NCI-H2171 (cell line): ENCODE results near the gene HTRA1.

Experiments
- DNase-seq: peaks from one replicate; lab custom pipeline; 2025; lab: John Stamatoyannopoulos, UW

Gene HTRA1

DNA sequence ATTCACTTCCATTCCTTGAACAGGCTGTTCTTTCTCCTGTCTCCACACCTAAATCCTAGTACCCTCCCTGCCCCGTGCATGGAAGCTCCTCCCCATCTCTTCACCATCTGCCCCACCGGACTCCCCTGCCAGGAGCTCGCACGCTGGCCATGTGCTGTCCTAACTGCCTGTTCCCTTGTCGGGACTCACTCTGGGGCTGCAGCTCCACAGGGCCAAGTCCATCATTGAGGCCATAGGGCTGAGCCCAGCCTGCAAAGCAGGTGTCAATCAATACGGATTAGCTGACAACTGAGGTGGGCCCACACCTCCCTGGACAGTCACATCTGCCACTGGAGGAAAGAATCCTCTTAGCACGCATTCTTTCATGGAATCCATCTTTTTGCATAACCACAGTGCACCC is 57.8 kb downstream of the HTRA1 start:
- no peak for DNase-seq

DNA sequence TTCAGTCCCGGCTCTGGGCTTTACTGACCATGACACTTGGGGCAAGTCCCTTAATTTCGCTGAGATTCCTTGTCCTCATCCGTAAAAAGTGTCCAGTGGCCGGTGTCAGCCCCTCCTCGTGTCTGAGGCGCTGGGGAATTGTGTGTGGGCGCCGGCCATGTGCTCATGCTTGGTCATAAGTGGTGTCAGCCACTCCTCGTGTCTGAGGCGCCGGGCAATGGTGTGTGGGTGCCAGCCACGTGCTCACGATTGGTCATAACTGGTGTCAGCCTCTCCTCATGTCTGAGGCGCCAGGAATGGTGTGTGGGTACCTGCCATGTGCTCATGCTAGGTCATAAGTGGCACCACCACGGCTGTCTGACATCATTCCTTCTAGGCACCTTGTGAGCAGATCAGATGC is 58.5 kb downstream of the HTRA1 start:
- no peak for DNase-seq

DNA sequence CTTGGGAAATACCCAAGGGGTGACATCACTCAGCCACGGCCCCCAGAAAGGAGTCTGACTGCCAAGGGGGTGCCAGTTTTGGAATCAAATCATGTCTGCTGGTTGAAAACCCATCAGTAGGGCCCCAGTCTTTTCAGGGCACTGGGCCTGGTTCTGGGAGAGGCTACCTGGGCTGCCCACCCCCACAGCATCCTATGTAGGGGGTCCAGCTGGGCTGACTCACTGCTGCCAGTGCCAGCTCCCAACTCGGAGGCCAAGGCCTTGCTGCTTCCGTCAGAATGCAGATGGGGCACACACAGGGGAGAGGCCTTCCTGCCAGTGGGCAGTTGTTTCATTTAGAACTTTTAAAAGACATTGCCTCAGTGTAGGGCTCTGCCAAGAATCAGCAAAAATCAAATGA is 59.7 kb downstream of the HTRA1 start:
- no peak for DNase-seq

DNA sequence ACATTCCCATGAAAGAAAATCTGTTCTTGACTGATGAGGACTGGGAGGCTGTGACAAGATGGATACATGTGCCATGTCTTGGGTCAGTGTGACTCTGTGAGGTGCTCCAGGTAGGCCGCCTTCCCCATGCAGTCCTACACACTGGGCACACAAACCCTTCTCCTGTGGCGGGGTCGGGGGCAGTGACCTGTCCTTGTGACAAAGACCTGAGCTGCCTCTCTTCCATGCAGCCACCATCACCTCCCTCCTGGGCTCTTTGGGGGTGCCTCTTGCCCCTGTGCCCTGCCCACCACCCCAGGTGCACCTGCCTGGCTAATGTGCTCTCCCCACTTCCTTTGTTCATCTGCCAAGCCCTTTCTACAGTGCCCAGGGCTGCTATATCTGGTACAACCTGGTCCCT is 63.5 kb downstream of the HTRA1 start:
- no peak for DNase-seq

DNA sequence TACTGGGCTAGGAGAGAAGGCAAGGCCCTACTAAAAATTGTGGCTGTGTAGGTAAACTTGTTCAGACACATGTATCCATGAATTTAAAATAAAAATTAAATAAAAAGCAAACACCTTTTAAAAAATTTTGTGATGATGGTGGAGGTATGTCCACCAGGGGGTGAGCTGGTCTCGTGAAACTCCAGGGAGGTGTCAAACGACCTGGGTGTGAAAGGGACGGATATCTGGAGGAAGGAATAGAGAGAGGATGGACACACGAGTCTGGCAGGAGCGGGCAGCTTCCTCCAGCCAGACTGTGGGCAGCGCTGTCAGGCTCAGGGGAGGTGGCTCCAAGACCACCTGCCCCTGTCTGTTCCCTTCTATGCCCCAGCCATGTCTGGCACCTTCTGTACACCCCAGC is 64.4 kb downstream of the HTRA1 start:
- DNase-seq: no peak

DNA sequence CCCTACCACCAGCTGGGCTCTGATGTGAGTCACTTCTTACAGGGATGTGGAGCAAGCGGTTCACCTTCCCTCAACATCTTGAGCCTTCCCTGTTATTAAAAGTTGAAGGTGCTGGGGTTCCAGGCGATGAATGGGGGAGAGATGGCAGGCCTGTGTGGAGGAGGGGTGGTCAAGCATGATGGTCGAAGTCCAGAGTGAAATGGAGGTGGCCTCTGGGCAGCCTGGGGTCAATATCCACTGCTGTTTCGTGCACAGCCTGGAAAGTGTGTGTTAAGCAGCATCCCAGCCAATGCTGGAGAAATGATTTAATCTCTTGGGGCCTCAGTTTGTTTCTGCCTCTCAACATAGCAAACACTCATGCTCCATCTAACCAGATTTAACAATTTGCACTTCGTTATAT is 65.5 kb downstream of the HTRA1 start:
- DNase-seq: no peak

DNA sequence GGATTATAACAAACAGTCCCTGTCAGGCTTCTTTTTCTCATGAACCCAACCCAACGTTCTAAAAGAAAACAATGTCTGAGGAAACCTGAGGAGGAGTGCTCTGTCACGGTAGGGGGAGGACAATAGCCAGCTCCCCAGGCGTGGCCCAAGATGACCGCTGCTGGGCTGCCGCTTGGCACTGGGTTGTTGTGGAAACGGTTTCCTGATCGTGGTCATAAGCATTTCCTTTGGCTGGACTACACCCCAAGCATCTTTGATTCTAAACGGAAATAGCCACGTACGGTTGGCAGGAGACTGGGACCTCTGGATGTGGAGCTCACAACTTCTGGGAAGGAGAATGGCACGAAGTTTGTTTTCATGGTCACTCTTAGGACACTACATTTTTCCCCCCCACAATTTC is 68.8 kb downstream of the HTRA1 start:
- no peak for DNase-seq

DNA sequence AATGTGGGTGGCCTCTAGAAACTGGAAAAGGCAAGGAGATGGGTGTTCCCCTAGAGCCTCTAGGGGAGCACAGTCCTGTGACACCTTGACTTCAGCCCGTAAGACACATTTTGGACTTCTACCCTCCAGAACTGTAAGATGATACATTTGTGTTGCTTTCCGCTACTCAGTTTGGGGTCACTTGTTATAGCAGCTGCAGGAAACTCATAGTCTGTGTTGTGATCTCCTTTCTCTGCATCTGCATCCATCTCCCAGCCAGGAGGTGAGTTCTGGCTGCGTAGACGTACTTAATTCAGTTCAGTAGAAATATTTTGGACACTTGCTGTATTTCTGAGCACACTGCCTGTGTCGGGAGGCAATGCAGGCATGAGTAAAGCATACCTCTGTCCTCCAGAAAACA is 69.9 kb downstream of the HTRA1 start:
- no peak for DNase-seq

DNA sequence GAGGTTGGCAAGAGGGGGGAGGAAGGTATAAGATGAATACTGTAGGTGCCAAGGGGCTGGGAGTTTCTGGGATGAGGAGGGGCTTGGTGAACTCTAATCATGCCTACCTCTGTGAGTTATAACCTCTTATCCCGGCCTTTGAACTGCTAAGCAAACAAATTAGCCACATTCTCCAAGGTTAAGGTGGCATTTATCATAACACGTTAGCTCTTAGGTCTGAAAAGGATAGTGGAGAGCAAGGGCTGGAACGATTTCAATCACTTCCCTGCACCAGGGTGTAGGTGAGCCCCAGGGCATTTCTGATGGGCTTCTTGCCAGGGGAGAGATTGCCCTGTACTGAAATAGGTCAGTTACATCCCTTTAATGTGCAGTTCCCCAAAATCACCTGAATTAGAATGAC is 70.6 kb downstream of the HTRA1 start:
- no peak for DNase-seq

DNA sequence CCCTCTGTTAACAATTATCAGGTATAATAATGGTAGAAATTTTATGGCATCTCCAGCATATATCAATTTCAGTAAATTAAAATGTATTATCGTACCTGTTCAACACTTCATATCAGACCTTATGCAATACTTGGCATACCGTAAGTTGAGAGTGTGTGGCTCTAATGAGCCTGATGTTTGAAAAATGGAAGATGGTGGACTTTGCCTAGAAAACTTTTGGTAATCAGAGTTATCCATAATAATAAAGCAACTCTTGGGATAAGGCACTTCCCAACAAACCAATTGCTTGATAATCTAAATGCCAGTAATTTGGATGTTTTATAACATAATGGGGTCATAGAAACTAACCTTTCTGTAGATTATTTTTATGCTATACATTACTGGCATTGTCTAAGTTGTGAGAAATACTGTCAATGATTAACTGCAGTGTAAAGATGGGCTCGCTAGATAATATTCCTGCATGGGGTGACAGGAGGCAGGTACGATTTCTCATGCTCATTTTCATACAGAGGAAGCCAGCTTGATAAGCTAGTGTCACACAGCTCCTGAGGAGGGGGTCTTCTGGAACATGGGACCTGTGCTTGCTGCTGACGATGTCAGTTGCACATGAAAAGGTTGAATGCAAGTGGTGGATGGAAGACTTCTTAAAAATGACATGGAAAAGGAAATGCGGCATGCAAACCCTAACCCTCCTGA is 71.4 kb downstream of the HTRA1 start:
- DNase-seq: no peak

DNA sequence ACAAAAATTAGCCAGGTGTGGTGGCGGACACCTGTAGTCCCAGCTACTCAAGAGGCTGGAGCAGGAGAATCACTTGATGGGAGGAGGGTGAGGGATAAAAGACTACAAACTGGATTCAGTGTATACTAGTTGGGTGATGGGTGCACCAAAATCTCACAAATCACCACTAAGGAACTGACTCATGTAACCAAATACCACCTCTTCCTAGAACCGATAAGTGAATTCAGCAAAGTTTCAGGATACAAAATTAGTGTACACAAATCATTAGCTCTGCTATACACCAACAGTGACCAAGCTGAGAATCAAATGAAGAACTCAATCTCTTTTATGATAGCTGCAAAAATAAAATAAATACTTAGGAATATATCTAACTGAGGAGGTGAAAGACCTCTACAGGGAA is 76.2 kb downstream of the HTRA1 start:
- DNase-seq: no peak

DNA sequence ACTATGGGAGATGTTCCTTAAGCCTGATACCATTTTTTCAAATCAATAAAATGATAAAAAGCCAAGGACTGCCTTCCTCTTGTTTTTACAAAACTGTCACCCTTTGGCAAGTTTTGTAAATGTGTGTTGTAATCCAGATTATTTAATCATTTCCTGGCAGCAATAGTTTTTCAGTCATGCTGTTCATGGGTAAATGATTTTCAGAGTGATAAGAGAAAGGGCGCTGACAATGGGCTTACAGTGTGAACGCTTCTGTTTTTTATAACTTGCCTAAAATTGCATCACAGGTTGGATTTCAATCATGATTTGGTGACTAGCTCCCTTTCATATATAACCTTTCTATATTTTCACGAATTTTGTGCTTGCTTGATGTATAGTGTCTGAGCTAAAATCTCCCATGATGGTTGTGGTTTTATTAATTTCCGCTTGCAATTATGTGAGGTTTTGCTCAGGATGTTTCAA is 80.2 kb downstream of the HTRA1 start:
- DNase-seq: no peak

DNA sequence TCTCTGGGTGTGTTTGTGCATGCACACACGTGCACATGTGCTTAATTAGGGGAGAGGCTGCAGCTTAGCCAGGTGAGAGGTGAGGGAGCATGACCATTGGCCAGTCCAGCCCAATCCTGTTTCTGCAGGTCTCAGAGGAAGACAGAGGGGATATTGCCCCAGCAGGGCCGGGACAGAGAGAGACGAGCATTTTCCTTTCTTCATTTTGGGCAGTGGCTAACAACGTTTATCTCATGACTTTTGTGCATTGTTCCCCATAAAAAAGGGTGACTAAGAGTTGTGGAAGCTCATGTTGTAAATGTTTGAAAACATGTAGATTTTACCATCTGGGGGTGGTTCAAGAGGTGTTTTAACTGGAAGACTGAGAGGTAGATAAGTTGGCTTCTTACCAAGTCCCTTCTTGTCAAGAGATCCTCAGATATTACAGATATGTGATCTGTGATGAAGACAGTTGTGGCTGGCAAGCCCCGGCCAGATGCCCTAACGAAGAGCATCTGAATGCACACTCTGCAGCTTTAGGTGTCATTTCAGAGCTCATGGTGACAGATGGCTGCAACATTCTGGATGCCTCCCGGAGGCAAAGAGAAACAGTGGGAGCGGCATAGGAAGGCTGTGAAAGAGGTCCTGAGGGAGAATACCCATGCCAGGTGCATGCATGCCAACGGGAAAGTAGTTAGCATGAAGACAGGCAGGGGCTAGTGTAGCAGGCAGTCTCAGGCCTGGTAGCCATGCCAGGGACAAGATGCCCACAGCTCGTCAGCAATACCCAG is 82.5 kb downstream of the HTRA1 start:
- peak; percentile 88 for DNase-seq

DNA sequence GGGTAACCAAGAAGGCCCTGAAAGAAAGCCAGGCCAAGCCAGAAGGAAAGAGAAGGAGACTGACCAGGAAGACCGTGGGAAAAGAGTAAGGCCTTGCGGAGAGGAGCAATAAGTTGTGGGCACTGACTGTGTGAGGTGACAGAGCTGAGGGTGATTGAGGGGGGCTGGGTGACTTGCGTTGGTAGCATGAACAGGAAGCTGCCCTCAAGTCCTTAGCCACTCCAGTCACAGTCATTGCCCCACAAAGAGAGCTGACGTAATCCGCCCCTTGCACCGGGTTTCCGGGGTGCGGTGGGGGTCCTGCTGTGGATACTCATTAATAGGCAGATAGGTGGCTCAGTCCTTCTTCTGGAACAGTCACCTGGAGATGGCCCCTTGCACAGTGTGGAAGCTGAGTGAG is 83.1 kb downstream of the HTRA1 start:
- DNase-seq: no peak

DNA sequence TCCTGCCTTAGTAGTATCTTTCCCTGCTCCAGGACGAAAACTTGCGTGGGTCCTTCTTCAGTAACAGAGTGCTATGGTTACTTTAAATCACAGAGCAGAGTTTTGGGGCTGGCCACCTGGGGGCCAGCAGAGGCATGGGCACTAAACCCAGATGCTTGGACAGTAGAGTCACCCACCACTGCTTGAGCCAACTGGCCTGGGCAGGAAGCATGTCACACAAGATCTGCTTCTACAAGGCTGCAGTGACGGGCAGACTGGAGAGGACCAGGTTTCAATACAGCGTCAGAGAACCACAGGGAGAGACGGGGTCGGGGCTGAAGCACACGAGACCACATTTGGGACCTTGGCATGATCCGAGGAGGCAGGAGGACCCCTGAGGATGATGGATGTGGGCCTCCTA is 84.9 kb downstream of the HTRA1 start:
- DNase-seq: no peak

DNA sequence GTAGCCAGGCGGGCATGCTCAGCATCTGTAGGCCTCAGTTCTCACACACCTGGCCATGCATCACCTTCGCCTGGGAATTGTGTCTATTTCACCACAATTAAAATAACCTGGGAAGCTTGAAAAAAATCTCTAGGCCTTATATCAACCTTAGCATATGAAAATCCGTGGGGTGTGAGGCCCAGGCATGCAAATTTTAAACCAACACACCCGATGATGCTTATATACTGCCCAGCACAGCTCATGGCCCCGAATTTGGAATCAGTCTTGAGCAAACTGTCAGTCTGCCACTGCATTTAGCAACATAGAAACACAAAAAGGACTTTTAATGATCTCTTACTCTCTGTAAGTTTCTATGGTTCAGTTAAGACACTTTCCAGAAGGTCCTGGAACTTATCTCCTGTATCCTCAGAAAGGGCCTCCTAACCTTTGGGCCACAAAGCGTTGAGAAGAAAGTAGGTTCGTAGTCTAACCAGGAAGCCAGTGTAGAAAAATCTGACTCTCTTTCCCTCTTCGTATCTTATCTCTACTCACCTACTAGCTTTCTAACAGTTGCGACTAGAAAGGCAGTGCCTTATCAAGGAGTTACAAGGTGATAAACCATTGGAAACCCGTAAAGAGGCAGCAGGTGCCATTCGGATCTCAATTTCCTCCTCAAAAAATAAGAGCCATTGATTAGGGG is 87.2 kb downstream of the HTRA1 start:
- DNase-seq: no peak

DNA sequence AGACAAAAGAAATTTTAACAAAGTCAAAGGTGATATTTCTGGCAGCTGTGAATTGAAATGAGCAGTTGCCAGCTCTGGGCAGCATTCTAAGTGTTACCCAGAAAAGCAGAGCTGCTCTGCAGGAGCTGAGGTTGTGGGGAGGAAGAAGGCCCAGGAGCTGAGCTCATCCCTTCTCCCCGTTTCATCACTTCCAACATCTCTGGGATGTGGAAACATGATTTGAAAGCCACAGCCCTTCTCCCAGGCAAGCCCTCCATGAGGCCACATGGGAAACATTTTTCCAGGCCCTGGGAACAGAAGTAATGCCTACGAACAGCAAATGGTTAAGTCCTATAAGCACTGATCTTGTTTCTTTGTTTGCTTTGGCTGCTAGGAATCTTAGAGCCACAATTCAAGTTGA is 88.3 kb downstream of the HTRA1 start:
- DNase-seq: no peak

DNA sequence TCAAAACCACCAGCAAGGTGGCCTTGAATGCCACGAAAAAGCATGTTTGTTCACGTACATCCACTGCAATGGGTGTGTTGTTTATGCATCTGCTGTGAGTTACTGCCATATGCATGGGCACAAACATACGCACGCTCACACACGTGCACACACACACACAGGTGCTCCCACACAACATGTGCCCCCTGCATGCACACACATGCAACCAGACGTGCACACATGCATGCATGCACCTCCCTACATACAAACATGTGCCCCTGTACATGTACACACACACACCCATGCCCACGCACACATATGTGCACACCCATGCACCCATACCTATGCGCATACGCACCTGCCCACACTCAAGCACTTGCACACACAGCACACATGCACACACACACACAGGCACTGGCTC is 89.1 kb downstream of the HTRA1 start:
- no peak for DNase-seq

DNA sequence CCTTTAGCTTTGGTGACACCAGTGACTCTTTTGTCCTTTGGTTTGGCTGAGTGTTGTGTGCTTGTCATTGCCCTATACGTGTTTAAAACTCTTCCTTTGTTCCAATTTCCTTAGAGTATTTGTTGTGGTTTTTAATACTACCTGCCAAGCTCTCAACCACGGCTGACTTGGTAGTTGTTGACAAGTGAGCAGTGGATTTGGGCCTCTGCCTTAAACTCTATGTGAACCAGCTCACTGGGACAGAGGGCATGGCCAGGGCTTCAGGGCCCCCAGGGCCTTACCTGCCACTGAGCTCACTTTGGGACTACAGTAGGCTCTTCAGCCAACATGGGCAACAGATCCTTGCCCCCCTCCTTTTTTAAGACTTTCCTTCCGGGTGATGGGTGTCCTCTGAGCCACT is 89.6 kb downstream of the HTRA1 start:
- DNase-seq: no peak

DNA sequence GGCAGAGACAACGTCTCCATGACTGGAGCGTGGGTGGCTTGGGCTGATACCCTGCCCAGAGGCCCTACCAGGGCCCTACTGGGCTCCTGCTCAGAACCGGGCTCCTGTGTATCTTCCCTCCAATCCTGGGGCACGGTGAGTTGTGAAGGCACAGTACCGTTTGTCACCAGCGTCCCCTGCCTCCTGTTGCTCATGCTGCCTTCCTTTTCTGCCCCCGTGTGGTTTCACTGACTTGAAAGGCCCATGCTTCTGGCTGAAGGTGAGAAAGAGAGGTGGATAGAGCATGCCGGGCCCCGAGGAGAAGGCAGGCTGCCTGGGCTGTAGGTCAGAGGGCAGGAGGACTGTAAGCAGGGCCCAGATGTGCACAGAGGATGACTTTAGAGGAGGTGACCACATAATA is 90.1 kb downstream of the HTRA1 start:
- no peak for DNase-seq

DNA sequence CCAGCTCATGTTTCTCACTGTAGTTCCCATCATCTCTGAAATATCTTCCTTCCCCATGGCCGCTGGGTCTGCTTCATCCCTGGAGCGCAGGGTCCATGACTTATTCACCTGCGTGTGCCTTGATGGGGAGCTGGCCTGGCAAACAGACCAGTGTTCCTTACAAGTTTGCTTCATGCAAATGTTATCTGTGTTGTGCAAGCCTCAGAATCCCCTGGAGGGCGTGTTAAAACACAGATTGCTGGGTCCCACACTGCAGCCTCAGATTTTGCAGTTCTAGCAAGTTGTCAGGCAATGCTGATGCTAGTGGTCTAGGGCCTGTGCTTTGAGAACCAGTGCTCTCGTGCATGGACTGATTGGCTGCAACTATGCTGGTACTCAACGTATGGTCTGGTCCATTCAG is 92.0 kb downstream of the HTRA1 start:
- DNase-seq: no peak

DNA sequence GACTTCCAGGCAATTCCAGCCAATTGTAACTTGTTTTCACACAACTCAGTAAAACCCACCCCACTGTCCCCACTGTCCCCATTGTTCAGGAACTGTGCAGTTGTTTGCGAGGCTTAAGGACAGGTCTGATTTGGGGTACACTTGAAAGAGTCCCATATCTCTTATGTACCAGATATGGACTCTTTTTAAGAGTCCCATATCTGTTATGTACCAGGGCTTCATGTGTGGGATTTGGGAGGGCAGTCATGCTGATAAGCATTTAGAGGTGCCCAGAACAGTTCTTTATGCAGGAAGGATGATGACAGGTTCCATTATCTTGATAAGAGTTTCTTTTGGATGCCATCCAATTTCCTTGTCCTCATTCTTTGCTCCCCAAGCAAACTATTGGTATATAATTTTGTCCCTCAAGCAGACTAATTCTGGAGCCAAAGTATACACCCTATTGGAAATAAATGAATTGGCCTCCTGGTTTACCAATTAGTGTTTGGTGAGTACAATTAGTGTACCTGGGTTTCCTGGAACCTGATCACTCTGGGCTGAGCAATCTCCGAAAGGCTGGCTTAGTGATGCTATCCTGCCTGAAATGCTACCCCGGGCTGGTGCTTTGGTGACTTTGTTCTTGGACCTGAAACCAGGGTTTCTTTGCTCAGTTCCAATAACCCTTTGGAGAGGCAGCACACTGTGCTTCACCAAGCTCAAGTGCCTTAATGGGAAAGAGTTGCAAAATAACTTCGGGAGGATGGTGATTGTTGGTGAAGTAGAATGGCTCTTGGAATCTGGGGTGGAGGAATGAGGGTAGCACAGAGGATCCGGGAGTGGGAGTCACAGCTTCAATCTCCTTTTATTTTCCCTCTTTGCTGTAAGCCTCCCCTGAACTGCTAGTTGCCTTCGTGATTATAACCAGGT is 93.0 kb downstream of the HTRA1 start:
- no peak for DNase-seq
